Smooth muscle cell (in vitro differentiated cells): ENCODE data around the gene HSPA1L. TPM values are rescaled to one million over a fixed set of nuclear protein-coding genes. Genes with fewer than 3 reads are reported as not detected.

Source experiments
- DNase-seq: peaks from one replicate; lab custom pipeline; 2025; ENCODE audit not compliant: unreplicated experiment; lab: John Stamatoyannopoulos, UW
- H2AFZ ChIP-seq: fragments of 200-600 bp; sonication (generic); 2 replicates; pipeline ENCODE4 v1.6.0; 2016; ENCODE audit warnings: antibody characterized with exemption, low read depth, mild to moderate bottlenecking
- H3F3A ChIP-seq: fragments of 200-600 bp; sonication (generic); 2 replicates; pipeline ENCODE4 v1.6.0; 2017; ENCODE audit warnings: antibody characterized with exemption, low read depth
- H3K27ac ChIP-seq: fragments of 200-600 bp; sonication (generic); 2 replicates; pipeline ENCODE4 v1.5.1; 2016; ENCODE audit warnings: low read depth, mild to moderate bottlenecking
- H3K27me3 ChIP-seq: fragments of 200-600 bp; sonication (generic); 2 replicates; pipeline ENCODE4 v1.6.1; 2016; ENCODE audit warnings: low read depth, mild to moderate bottlenecking
- H3K36me3 ChIP-seq: fragments of 200-600 bp; sonication (generic); 2 replicates; pipeline ENCODE4 v1.5.1; 2016; ENCODE audit warnings: low read depth
- H3K4me1 ChIP-seq: fragments of 200-600 bp; sonication (generic); 2 replicates; pipeline ENCODE4 v1.5.1; 2016; ENCODE audit warnings: low read depth
- H3K4me2 ChIP-seq: fragments of 200-600 bp; sonication (generic); 2 replicates; pipeline ENCODE4 v1.6.0; 2016; ENCODE audit warnings: mild to moderate bottlenecking
- H3K4me3 ChIP-seq: fragments of 200-600 bp; sonication (generic); 2 replicates; pipeline ENCODE4 v1.5.1; 2016; ENCODE audit warnings: mild to moderate bottlenecking
- H3K79me2 ChIP-seq: fragments of 200-600 bp; sonication (generic); 2 replicates; pipeline ENCODE4 v1.6.0; 2016; ENCODE audit warnings: low read depth, mild to moderate bottlenecking
- H3K9ac ChIP-seq: fragments of 200-600 bp; sonication (generic); 2 replicates; pipeline ENCODE4 v1.6.0; 2016; ENCODE audit warnings: low read depth
- H3K9me3 ChIP-seq: fragments of 200-600 bp; sonication (generic); replicated peaks from 2 replicates; pipeline ENCODE4 v1.5.1; 2016; ENCODE audit warnings: low read depth
- H4K20me1 ChIP-seq: fragments of 200-600 bp; sonication (generic); 2 replicates; pipeline ENCODE4 v1.6.0; 2016; ENCODE audit warnings: low read depth
- WGBS: methylation state at CpG from one replicate; pipeline ENCODE4 v1.1.7; 2016; ENCODE audit warnings: low lambda C conversion rate; 5-methylcytosine and 5-hydroxymethylcytosine counted together
- polyA plus RNA-seq: library from polyadenylated mRNA; unstranded; fragments of >200 nt; fragmentation: Nextera tagmentation; extraction: Ambion mirVana; gene quantifications from 2 replicates; pipeline ENCODE4 v1.2.1, GENCODE V29; 2016
- total RNA-seq: library from RNA; depleted of rRNA; stranded (reverse); fragments of >200 nt; gene quantifications from 2 replicates; pipeline ENCODE4 v1.2.3, GENCODE V29; 2014
- TF ChIP-seq, protein P1 (sequence below): fragments of 200-600 bp; sonication (generic); IDR thresholded peaks from 2 replicates; pipeline ENCODE4 v1.5.1; 2017; ENCODE audit warnings: borderline replicate concordance, mild to moderate bottlenecking, antibody characterized with exemption; ENCODE audit not compliant: insufficient read depth, poor library complexity, severe bottlenecking

HSPA1L gene
- total and polyA plus RNA-seq, 2 experiments from 2014 or later = 0.19 to 0.63 TPM

DNA sequence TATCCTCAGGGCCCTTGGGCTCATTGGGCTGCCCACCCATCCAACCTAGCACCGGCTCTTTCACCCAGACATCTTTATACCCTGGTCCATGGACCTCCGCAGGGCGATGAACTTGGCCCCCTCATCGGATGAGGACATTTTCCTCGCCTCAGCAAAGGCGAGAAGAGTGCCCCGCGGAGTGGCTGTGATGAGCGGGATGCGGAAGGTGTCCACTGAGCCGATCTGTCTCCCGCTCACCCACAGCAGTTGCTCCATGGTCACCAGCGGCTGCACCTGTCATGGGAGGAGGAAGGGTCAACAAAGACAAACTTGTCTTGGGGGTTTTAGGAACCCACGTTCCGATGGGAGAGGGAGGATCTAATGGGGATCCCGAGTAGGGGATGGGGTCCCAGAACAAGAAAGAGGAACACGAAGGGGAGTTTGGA, 46.8 kb upstream of the HSPA1L start:
- H4K20me1 ChIP-seq = no peaks in the 10 kb centered on the region
- no peak for DNase-seq
- no peaks in the 10 kb centered on the region for H3K27me3 ChIP-seq
- H3K36me3 ChIP-seq = peaks cover 3% of the 10 kb centered on the region
- peak overlapping the region; percentile 90 for H3K4me2 ChIP-seq
- H3K9ac ChIP-seq = peak overlapping the region; percentile 91
- peaks cover 11% of the 10 kb centered on the region for H3K4me1 ChIP-seq
- WGBS = 53% methylated on average over 17 of the region's 17 CpGs
- TF ChIP-seq, protein P1, sequence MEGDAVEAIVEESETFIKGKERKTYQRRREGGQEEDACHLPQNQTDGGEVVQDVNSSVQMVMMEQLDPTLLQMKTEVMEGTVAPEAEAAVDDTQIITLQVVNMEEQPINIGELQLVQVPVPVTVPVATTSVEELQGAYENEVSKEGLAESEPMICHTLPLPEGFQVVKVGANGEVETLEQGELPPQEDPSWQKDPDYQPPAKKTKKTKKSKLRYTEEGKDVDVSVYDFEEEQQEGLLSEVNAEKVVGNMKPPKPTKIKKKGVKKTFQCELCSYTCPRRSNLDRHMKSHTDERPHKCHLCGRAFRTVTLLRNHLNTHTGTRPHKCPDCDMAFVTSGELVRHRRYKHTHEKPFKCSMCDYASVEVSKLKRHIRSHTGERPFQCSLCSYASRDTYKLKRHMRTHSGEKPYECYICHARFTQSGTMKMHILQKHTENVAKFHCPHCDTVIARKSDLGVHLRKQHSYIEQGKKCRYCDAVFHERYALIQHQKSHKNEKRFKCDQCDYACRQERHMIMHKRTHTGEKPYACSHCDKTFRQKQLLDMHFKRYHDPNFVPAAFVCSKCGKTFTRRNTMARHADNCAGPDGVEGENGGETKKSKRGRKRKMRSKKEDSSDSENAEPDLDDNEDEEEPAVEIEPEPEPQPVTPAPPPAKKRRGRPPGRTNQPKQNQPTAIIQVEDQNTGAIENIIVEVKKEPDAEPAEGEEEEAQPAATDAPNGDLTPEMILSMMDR = no peak
- peaks cover 10% of the 10 kb centered on the region for H3K79me2 ChIP-seq
- H3K27ac ChIP-seq = no peak overlapping the region
- no peak overlapping the region for H2AFZ ChIP-seq
- no peaks in the 10 kb centered on the region for H3K9me3 ChIP-seq
- peak overlapping the region; percentile 80 for H3K4me3 ChIP-seq
- H3F3A ChIP-seq = no peaks in the 10 kb centered on the region

DNA sequence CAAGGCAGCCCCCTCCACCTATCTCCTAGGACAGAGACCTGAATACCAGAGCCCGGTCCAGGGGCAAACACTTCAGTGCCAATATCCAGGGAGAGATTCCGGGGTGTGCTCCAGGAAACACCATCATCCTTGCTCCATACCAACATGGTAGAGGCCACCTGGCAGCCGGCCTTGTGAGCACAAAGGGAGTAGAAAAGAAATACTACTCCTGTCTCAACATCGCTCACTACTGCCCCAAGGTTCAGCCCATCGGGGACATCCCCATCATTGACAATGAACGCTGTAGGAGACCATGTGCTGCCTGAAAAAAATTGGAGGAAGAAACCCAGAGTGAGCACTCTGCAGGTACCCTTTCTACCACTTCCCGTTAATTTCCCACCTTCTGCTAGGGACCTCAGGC, 46.1 kb upstream of the HSPA1L start:
- TF ChIP-seq, protein P1 = no peak
- H3K4me3 ChIP-seq = peak overlapping the region; percentile 80
- 98% methylated on average over 7 of the region's 7 CpGs for WGBS
- H3K4me1 ChIP-seq = peaks cover 11% of the 10 kb centered on the region
- H4K20me1 ChIP-seq = no peaks in the 10 kb centered on the region
- no peaks in the 10 kb centered on the region for H3K27me3 ChIP-seq
- DNase-seq = no peak
- no peaks in the 10 kb centered on the region for H3K9me3 ChIP-seq
- no peak overlapping the region for H3K27ac ChIP-seq
- H3K4me2 ChIP-seq = no peak overlapping the region
- peaks cover 3% of the 10 kb centered on the region for H3K36me3 ChIP-seq
- H3K79me2 ChIP-seq = peaks cover 10% of the 10 kb centered on the region
- H2AFZ ChIP-seq = no peak overlapping the region
- no peaks in the 10 kb centered on the region for H3F3A ChIP-seq
- H3K9ac ChIP-seq = no peak overlapping the region

DNA sequence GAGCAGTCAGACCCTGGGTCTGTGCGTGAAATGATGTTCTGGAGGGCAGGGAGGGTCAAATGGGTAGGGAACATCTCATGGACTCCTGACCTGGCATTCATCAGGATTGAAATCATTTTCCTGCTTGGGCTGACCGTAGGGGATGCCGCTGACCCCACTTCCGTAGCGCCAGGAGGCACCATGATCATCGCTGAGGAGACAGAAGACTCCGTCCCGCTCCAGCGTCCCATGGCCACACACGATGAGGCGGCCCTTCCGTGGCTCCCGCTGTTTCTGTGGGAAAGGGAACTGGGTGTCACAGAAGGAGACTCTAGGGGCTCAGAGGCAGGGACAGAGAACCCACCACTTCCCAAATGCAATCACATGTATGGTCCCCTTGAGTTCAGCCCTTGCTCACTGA, 45.3 kb upstream of the HSPA1L start:
- H3K4me1 ChIP-seq = peaks cover 11% of the 10 kb centered on the region
- H3K4me2 ChIP-seq = no peak overlapping the region
- H2AFZ ChIP-seq = no peak overlapping the region
- H3K4me3 ChIP-seq = no peak overlapping the region
- H3K79me2 ChIP-seq = peaks cover 10% of the 10 kb centered on the region
- no peak for DNase-seq
- 99% methylated on average over 13 of the region's 13 CpGs for WGBS
- H3K27me3 ChIP-seq = no peaks in the 10 kb centered on the region
- H3K9ac ChIP-seq = no peak overlapping the region
- H3K9me3 ChIP-seq = no peaks in the 10 kb centered on the region
- no peak overlapping the region for H3K27ac ChIP-seq
- H4K20me1 ChIP-seq = no peaks in the 10 kb centered on the region
- H3F3A ChIP-seq = no peaks in the 10 kb centered on the region
- peaks cover 3% of the 10 kb centered on the region for H3K36me3 ChIP-seq
- TF ChIP-seq, protein P1 = no peak

DNA sequence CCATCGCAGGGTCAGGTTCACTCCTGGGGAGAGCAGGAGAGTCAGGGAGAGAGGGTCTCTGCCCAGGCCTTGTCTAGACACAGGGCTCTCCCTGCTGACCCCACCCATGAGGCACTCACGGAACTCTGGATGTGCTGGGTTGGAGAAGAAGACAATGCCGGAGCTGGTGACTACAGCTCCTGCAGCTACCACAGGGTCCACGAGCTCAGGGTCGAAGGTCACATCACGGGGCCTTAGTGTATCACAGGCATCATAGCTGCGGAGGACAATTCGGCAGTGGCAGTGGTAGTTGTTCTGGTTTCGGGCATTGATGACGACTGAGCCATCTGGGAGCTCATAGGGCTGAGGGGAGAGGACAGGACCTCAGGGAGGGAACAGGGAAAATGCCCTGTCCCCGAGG, 44.8 kb upstream of the HSPA1L start:
- TF ChIP-seq, protein P1 = no peak
- no peak overlapping the region for H3K4me2 ChIP-seq
- H3K27me3 ChIP-seq = no peaks in the 10 kb centered on the region
- H3K9me3 ChIP-seq = no peaks in the 10 kb centered on the region
- H3F3A ChIP-seq = no peaks in the 10 kb centered on the region
- no peak overlapping the region for H3K9ac ChIP-seq
- H3K4me3 ChIP-seq = no peak overlapping the region
- 96% methylated on average over 11 of the region's 11 CpGs for WGBS
- peaks cover 10% of the 10 kb centered on the region for H3K79me2 ChIP-seq
- no peak overlapping the region for H2AFZ ChIP-seq
- H3K27ac ChIP-seq = no peak overlapping the region
- DNase-seq = no peak
- H3K36me3 ChIP-seq = peaks cover 3% of the 10 kb centered on the region
- peaks cover 11% of the 10 kb centered on the region for H3K4me1 ChIP-seq
- H4K20me1 ChIP-seq = no peaks in the 10 kb centered on the region
